Stimulated activated CD4-positive, alpha-beta T cell treated with anti-CD3 and anti-CD28 coated beads, Interleukin-15, amount 100 ng/mL, for 48 hours (primary cell): ENCODE data around the gene STARD9.
"Not testable (repeated sequence)": the region's sequence is repeated elsewhere in the genome, so short reads cannot be mapped to it uniquely, and the experiment has no call there.

Experiments
- DNase-seq, 2 donors: peaks; one replicate each; pipeline ENCODE4 v3.0.0-alpha.2; 2020; ENCODE audit warnings: low read depth in 2 of 2

STARD9 gene

GRCh38 chr15:42590619-42591237 is 15.3 kb downstream of the STARD9 start:
- no peak for DNase-seq

- DNase-seq = no peak
Observed at GRCh38 chr15:42591238-42591934, 16.0 kb downstream of the STARD9 start.

- DNase-seq = no peak
Observed at GRCh38 chr15:42592716-42593115, 17.3 kb downstream of the STARD9 start.

- no peak for DNase-seq
Observed at GRCh38 chr15:42593143-42593542, 17.7 kb downstream of the STARD9 start.

GRCh38 chr15:42594095-42594494 is 18.7 kb downstream of the STARD9 start:
- no peak for DNase-seq

DNA sequence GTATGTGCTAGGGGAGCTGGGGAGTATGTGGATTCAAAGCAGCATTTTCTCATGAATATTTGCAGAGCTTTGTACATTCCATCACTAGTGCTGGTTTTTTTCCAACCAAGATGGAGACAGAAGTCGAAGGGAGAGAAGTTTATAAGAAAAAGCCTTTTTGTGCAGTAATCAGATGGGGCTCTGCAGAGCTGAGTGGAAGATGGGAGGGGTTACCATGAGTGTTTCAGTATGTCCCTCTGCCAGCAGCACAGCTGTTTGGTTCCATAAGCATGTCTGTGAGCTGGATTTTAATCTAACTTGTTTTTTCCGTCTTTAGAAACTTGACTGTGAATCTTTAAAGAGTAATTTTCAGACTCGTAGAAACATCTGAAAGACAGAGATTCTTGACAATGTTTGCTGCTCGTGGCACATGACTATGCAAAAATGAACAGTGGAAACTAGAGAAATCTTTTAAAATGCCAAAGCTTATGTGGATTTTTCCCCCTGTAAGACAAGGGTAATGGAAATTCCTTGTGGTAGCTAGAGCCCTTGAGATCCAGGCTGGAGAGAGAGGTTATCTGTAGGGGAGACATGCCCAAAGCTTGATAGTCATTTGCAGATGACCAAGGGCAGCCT is 20.3 kb downstream of the STARD9 start:
- DNase-seq = no peak

DNA sequence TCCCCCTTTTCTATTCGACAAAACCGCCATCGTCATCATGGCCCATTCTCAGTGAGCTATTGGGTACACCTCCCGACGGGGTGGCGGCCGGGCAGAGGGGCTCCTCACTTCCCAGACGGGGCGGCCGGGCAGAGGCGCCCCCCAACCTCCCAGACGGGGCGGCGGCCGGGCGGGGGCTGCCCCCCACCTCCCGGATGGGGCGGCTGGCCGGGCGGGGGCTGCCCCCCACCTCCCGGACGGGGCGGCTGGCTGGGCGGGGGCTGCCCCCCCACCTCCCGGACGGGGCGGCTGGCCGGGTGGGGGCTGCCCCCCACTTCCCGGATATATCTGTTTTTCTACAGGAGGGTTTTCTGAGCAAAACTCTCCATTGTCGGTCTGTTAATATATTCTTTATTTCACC is 25.9 kb downstream of the STARD9 start:
- DNase-seq = not testable (repeated sequence)

DNA sequence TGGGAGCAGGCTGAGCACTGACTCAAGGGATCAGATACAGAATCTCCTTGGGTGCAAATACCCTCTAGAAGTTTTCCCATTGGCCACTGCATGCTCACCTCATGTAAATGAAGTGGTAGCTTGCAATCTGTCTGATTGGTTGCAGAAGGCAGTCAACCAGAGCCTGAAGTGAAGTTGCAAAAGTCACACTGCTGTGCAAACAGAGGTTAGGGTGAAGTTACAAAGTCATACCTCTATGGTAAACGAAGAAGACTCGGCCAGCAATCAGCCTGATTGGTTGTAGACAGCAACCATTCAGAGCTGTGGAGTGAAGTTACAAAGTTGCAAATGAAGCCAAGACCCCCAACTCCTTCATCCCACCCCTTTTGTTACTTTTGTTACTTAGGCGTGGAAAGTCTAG is 27.1 kb downstream of the STARD9 start:
- DNase-seq = no peak

- no peak for DNase-seq
Observed at GRCh38 chr15:42603978-42604377, 28.6 kb downstream of the STARD9 start.

- DNase-seq = no peak
Observed at GRCh38 chr15:42604894-42605744, 29.7 kb downstream of the STARD9 start.

DNA sequence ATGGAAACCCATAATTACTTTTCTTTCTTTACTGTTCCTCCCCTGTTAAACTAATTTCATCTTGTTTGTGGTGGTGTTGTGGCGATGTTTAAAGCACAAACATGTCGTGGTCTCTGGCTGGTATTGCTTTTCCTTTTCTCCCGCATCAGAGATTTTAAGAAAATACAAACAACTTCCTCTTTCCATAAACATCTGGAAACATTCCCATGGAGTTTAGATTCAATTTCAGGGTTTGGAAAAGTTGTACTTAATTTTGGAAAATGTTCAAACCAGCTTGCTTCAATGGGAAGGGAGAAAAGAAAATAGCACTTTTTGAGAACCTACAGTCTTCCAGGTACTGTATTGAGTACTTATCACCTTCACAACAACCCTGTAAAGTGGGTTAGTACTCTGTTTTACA is 30.4 kb downstream of the STARD9 start:
- no peak for DNase-seq

GRCh38 chr15:42608110-42608531 is 32.7 kb downstream of the STARD9 start:
- peak; percentile 31 to 33 for DNase-seq

DNA sequence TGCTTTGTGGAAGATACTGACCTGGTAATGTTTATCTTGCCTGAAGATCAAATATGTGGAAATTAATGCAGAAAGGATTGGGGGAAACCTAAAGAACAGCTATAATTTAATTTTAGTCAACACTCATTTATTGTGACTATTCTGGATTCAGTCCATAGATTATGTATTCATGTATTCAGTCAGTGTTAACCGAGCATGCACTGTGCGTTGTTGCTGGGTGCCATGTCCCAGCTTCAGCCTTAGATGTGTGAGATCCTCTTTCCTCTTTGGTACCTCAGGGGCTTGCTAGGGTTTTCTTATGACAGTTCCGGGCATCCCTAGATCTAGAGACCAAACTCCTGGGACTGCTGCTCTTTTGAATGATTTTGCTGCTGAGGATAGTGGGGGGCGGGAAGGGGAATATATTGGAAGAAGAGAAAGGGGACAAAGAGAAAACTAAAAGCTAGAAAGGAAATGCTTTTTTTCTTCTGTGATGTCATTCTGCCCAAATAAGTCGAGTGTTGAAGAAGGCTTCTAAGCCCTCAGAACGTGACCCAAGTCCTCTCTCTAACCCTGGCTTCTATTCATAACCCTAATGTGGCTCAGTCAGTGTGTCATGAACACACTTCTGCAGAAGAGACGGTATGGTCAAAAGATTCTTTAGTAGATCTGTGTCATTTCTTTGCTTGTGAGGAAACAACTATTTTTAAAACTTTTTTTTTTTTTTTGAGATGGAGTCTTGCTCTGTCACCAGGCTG is 33.5 kb downstream of the STARD9 start:
- no peak for DNase-seq

- no peak for DNase-seq
Observed at GRCh38 chr15:42611532-42611931, 36.1 kb downstream of the STARD9 start.

DNA sequence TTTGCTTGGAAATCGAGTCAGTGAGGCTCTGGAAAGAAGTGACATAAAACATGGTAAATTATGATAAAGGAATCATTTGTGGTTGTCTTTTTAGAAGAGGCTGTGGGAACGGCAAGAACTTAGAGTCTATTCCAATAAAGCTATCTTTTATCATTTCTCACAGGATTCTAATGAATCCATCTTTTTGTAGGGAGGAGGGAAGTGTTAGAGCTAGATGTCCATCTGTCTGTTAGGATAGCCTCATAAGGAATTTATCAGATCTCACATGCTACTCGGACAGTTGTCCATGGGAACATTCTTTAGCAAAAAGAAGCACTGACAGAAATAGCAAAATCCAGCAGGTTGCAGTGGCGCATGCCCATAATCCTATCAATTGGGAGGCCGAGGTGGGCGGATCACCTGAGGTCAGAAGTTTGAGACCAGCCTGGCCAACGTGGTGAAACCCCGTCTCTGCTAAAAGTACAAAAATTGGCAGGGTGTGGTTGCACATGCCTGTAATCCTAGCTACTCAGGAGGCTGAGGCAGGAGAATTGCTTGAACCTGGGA is 37.0 kb downstream of the STARD9 start:
- DNase-seq = no peak

DNA sequence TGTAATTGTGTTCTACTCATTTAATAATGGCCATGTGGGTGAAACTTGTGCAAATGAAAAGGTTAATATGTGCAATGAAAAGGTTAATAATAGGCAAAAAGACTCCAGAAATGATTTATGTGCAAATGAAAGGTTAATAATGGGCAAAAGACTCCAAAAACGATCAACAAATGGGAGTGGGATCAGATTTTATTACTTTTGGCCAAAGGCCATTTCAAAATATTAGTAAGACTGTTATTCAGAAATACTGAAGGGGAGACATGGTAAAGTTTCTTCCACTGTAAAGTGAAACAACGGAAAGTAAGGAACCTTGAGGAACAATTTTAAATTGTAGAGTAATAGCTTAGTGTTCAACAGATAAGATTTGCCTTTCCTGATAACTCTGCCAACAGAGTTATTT is 40.7 kb downstream of the STARD9 start:
- no peak for DNase-seq

DNA sequence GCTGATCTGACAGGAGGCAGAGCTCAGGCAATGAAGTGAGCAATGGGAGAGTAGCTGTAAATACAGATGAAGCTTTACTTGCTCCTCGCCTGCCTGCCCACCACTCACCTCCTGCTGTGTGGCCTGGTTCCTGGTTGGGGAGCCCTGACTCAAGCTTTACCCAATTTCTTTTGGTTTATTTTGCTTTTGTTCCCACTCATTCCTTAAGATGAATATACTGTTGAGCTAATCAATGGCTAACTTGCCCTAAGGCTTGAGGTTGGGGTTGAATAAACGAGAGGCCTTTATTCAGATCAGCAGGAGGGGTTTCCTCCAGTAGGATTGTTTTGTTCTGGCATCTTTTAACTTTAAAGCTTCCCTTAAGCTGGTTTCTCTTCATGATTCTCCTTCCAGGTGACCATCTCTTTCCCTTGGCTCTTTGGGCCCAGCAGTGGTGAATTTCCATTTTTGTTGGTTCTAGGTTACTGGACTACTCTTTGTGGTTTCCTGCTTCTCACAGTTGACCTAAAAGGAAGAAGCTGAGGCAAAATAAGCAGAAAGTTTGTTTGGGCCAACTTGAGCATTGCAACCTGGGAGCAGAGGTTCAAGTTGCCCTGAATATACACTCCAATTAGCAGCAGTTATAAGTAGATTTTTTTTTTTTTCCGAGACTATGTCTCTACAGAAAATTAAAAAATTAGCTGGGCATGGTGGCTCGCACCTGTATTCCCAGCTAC is 44.4 kb downstream of the STARD9 start:
- DNase-seq = no peak

DNA sequence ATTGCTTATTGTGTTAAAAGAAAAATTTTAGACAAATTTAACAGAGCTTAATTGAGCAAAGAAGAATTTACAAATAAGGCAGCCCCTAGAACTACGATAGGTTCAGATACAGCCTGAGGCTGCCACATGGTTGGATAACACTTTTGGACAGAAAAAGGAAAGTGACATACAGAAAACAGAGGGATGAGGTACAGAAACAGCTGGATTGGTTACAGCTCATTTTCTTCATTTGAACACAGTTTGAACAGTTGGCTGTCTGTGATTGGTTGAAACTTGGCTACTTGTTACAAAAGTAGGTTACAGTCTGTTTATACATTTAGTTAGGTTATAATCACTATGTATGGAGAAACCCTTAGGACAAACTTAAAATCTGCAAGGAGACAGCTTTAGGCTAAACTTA is 46.0 kb downstream of the STARD9 start:
- DNase-seq = no peak

DNA sequence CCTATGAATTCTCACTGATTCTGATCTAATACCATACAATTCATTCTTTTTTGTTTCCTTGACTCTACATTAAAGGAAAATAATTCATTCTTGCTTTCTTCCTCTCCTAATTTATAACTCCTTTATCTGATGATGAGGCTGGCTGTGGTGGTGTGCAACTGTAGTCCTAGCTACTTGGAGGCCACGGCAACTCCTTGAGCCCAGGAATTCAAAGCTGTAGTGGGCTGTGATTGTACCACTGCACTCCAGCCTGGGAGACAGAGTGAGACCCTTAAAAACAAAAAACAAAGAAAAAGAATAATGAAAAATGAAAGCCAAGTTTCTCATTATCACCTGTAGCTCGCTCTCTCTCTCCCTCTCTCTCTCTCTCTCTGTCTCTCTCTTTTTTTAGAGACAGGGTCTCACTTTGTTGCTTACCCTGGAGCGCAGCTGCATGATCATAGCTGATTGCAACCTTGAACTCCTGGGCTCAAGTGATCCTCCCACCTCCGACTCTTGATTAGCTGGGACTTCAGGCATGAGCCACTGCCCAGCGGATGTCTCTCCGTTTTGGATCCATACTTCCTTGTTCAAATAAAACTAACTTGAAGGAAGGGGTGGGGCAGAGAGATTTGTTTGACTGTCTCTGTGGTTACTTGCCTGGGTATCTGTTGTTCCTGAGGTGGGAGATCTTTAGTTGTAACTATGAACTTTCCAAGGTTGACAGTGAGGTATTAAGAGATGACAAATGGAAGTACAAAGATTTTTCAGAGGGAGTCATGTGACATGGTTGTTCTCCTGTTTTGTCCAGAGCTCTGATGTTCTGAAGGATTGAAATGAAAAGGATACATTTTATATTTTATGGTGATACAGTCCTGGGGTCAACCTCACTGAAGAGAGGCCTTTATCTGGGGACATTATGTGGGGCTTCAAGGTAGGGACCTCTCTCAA is 46.9 kb downstream of the STARD9 start:
- no peak for DNase-seq

DNA sequence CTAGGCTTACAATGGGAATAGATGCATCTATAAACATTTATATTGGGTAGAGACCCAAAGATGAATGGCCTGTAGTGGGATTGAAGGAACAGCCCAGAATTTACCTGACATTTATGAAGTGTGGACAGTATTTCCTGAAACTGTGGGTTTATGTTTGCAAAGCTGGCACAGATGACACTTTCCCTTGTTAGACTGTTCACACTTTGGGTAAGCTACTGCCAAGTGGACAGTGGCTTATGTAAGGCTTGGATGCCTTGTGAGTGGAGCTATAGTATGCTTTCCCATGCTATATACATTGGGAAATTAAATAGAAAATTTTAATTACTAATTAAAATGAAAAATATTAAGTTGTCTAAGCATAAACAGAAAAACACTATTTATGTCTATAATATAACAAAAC is 48.5 kb downstream of the STARD9 start:
- DNase-seq = no peak
